Measurements from ENCODE around the gene ATAD3C.

The ATAD3C gene

DNA sequence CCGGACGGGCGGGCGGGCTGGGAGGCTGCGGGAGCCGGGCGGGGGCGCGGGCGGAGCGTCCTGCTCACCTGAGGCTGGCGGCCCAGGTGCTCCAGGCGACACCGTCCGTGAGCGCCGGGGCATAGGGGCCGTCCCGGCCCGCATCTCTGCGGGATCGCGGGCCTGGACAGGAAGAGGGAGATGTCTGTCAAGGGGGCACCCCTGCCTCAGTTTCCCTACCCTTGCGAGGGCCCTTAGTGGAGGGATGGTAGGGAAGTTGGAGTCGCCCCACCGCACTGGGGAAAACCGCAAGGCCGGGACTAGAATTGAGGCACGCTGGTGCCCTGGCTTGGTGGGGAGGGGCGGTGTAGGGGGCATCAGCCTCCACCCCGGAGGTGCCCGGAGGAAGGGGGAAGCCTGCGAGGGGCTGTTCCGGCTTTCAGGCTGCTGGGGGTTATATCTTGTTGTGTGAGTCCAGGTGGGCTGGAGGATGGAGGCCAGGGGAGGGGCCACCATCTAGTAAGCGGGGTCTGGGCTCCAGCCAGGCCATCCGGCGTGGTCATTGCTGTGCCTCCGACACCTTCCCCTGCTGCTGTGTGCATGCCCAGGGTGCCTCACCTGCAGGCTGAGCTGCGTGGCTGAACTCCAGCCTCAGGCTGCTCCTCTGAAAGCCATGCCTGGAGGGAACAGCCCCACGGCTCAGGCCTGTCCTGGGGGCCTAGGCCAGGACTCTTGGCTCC, 13.4 kb upstream of the ATAD3C start:
- DNase-seq (ENCODE audit: insufficient read length, low spot score) = no peak
- no peak for FAIRE-seq

DNA sequence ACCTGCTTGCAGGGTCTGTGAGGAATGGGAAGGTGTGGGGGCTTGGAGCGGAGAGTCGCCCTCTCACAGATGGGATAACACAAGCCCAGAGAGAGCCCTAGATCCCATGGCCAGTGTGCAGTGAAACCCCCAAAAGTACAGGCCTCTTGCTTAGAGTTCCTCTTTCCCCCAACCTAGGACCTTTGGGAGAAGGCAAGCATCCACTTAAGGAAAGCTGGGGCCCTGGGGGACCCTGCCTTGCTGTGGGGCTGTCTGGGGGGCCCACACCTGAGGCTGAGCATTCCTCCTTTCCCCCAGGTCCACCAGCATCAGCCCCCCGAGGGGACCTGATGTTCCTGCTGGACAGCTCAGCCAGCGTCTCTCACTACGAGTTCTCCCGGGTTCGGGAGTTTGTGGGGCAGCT, 12.9 kb upstream of the ATAD3C start:
- TF ChIP-seq PAX5 (IDR thresholded peaks at IDR 0.05; ENCODE audit: insufficient read depth, low read length, severe bottlenecking) (no peak), POU2F2 (IDR thresholded peaks at IDR 0.05; ENCODE audit: low read depth, low read length) (no peak), POLR2A (IDR thresholded peaks at IDR 0.05; ENCODE audit: low read depth, low read length) (no peak), TAF1 (IDR thresholded peaks at IDR 0.05; ENCODE audit: low read depth, low read length) (no peak), POLR2AphosphoS5 (IDR thresholded peaks at IDR 0.05; ENCODE audit: low read depth, low read length) (no peak), SPI1 (IDR thresholded peaks at IDR 0.05; ENCODE audit: low read depth, low read length) (no peak)
- FAIRE-seq (no peak), DNase-seq (ENCODE audit: insufficient read length, low spot score) (no peak)

More for the DNA sequence above, 13.4 kb upstream of the ATAD3C start:
- TF ChIP-seq TAF1 (IDR thresholded peaks at IDR 0.05; ENCODE audit: low read depth, low read length) (no peak), SPI1 (IDR thresholded peaks at IDR 0.05; ENCODE audit: low read depth, low read length) (no peak), POLR2AphosphoS5 (IDR thresholded peaks at IDR 0.05; ENCODE audit: low read depth, low read length) (no peak)

DNA sequence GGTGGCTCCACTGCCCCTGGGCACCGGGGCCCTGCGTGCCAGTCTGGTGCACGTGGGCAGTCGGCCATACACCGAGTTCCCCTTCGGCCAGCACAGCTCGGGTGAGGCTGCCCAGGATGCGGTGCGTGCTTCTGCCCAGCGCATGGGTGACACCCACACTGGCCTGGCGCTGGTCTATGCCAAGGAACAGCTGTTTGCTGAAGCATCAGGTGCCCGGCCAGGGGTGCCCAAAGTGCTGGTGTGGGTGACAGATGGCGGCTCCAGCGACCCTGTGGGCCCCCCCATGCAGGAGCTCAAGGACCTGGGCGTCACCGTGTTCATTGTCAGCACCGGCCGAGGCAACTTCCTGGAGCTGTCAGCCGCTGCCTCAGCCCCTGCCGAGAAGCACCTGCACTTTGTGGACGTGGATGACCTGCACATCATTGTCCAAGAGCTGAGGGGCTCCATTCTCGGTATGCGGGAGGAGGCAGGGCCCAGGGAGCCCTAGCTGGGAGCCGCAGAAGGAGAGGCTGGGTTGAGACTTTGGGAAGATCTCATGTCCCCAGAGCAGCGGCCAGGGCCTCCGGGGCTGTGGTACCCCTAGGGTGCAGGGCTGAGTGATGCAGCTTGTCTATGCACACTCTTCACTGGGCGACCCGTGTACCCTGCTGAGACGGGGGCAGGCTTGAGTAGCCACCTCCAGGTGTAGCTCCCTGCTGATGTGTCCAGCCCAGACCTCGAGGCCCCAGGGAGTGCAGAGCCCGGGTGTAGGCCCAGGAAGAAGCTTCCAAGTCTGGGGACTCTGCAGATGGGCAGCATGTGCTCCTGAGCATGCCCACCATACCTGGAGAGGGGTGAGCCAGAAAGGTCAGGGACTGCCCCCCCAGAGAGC, 12.2 kb upstream of the ATAD3C start:
- DNase-seq (ENCODE audit: insufficient read length, low spot score) (no peak), FAIRE-seq (no peak)
- TF ChIP-seq POU2F2 (IDR thresholded peaks at IDR 0.05; ENCODE audit: low read depth, low read length) (no peak), SPI1 (IDR thresholded peaks at IDR 0.05; ENCODE audit: low read depth, low read length) (no peak), TAF1 (IDR thresholded peaks at IDR 0.05; ENCODE audit: low read depth, low read length) (no peak), POLR2AphosphoS5 (IDR thresholded peaks at IDR 0.05; ENCODE audit: low read depth, low read length) (no peak), PAX5 (IDR thresholded peaks at IDR 0.05; ENCODE audit: insufficient read depth, low read length, severe bottlenecking) (no peak)

DNA sequence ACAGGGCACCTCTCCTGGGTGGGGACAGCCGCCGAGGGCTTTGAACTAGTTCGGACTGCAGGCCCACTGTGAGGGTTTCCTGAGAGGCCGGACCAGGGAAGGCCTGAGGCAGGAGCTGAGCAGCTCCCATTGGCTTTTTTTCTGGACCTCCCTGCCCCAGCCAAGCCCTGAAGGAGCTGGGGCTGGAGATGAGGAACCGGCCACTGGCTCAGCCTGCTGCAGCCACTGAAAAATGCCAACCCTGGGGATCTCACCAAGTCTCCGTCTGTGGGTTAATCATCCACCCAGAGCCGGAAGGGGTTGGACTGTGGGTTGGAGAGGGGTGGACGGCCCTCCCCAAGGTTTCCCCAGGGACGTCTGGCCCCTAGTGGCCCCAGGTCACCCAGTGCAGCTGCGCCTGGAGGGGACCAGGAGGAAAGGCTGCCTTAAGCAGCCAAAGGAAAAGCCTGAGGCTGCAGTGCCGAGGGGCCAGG, 11.5 kb upstream of the ATAD3C start:
- FAIRE-seq = no peak
- TF ChIP-seq TAF1 (IDR thresholded peaks at IDR 0.05; ENCODE audit: low read depth, low read length) = no peak
- TF ChIP-seq POLR2AphosphoS5 (IDR thresholded peaks at IDR 0.05; ENCODE audit: low read depth, low read length) = no peak
- no peak for TF ChIP-seq PAX5 (IDR thresholded peaks at IDR 0.05; ENCODE audit: insufficient read depth, low read length, severe bottlenecking)
- TF ChIP-seq SPI1 (IDR thresholded peaks at IDR 0.05; ENCODE audit: low read depth, low read length) = no peak
- no peak for TF ChIP-seq POLR2A (IDR thresholded peaks at IDR 0.05; ENCODE audit: low read depth, low read length)
- no peak for TF ChIP-seq POU2F2 (IDR thresholded peaks at IDR 0.05; ENCODE audit: low read depth, low read length)
- DNase-seq (ENCODE audit: insufficient read length, low spot score) = no peak

DNA sequence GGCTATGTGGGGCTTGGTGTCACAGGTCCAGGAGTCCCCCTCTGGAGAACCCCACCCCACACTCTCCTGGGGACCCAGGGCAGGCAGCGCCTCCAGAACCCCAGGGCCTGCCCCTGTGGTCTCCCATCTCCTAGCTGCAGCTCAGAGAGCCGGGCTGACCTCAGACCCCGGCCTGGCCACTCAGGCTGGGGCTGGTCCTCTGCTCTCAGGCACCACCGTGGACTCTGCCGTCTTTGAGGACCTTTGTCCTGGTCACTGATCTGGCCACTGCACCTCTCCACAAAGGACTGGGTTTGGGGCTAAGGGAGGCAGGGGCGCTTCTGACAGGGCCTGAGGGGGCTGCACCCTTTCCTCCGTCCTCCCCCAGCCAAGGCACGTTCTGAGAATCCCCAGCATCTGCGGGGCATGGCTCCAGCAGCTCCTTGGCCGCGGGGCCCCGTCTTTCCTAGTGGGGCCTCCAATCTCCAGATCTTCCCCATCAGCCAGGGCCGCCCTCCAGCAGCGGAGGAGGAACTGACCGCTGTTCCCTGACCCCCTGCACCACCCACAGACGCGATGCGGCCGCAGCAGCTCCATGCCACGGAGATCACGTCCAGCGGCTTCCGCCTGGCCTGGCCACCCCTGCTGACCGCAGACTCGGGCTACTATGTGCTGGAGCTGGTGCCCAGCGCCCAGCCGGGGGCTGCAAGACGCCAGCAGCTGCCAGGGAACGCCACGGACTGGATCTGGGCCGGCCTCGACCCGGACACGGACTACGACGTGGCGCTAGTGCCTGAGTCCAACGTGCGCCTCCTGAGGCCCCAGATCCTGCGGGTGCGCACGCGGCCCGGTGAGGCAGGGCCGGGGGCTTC, 10.7 kb upstream of the ATAD3C start:
- DNase-seq (ENCODE audit: insufficient read length, low spot score) (no peak), FAIRE-seq (no peak)
- TF ChIP-seq POLR2A (IDR thresholded peaks at IDR 0.05; ENCODE audit: low read depth, low read length) (no peak), POLR2AphosphoS5 (IDR thresholded peaks at IDR 0.05; ENCODE audit: low read depth, low read length) (no peak), PAX5 (IDR thresholded peaks at IDR 0.05; ENCODE audit: insufficient read depth, low read length, severe bottlenecking) (no peak), POU2F2 (IDR thresholded peaks at IDR 0.05; ENCODE audit: low read depth, low read length) (no peak), TAF1 (IDR thresholded peaks at IDR 0.05; ENCODE audit: low read depth, low read length) (no peak), SPI1 (IDR thresholded peaks at IDR 0.05; ENCODE audit: low read depth, low read length) (no peak)

DNA sequence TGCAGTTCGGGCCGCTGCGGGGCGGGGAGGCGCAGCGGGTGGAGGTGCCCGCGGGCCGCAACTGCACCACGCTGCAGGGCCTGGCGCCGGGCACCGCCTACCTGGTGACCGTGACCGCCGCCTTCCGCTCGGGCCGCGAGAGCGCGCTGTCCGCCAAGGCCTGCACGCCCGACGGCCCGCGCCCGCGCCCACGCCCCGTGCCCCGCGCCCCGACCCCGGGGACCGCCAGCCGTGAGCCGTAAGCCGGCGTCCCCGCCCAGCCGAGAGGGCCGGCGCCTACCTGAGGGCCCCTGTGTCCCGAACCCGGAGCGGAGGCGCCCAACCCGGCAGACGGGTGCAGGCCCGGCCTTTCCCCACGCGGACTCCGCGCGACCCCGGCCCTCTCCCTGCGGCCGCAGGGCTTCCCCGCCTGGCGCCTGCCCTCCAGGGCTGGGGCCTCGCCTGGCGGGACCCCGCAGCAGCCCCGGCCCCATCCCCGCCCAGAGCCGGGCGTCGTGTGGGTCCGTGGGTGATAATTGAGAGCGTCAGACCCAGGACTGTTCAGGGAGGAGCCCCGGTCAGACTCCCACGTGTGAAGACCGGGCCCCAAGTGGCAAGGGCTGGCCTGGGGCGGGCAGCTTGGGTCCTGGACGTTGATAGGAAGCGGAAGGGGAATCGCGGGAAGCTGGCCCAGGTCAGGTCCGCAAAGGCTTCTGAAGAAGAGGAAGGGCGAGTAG, 9.8 kb upstream of the ATAD3C start:
- FAIRE-seq = no peak
- TF ChIP-seq TAF1 (IDR thresholded peaks at IDR 0.05; ENCODE audit: low read depth, low read length) (no peak), PAX5 (IDR thresholded peaks at IDR 0.05; ENCODE audit: insufficient read depth, low read length, severe bottlenecking) (no peak), POLR2A (IDR thresholded peaks at IDR 0.05; ENCODE audit: low read depth, low read length) (no peak), SPI1 (IDR thresholded peaks at IDR 0.05; ENCODE audit: low read depth, low read length) (no peak), POLR2AphosphoS5 (IDR thresholded peaks at IDR 0.05; ENCODE audit: low read depth, low read length) (no peak), POU2F2 (IDR thresholded peaks at IDR 0.05; ENCODE audit: low read depth, low read length) (no peak)
- no peak for DNase-seq (ENCODE audit: insufficient read length, low spot score)

DNA sequence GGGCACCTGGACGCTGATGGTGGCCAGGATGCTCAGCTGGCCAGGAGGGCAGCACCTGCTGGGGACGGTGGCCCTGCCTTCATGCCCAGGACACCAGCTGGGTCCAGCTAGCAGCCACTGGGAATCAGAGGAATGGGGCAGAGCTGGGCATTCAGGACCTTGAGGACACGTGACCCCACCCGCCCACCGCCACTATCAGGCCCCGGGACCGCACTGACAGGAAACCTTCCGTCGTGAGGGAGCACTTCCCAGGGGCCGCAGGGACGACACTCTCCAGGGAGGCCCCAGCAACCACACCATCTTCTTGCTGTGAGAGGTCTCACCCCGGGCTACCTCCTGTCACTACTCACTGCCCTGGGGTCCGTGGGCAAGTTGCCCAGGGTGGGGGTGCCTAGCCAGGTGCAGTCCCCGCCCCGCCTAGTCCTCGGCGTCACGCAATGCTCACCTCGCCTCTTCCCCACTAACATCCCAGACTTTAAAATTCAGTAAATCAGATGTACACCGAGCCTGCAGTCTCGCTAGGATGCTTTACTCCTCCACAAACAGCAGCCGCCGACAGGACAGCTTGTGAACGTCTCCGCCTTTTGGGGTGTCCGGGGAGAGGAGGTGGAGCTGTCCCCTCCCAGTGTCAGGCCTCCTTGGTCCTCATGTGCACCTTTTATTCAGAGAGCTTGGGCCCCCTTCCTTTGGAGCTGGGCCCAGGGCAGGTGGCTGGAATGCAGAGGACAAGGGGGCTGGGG, 9.1 kb upstream of the ATAD3C start:
- FAIRE-seq (no peak), DNase-seq (ENCODE audit: insufficient read length, low spot score) (no peak)
- TF ChIP-seq POU2F2 (IDR thresholded peaks at IDR 0.05; ENCODE audit: low read depth, low read length) (no peak), POLR2A (IDR thresholded peaks at IDR 0.05; ENCODE audit: low read depth, low read length) (no peak), PAX5 (IDR thresholded peaks at IDR 0.05; ENCODE audit: insufficient read depth, low read length, severe bottlenecking) (no peak), TAF1 (IDR thresholded peaks at IDR 0.05; ENCODE audit: low read depth, low read length) (no peak)

All from GM12891 (cell line).